GM18498 (cell line): ENCODE data around the gene IRGQ.
A peak's percentile ranks its signal among the peaks of the same experiment; 100 is the strongest.
"Not testable (repeated sequence)": the region's sequence is repeated elsewhere in the genome, so short reads cannot be mapped to it uniquely, and the experiment has no call there.

Source experiments
- ATAC-seq: cut with Tn5 transposase; IDR thresholded peaks from one replicate; pipeline ENCODE4 v1.9.1; 2021; ENCODE audit warnings: mild to moderate bottlenecking, moderate library complexity; ENCODE audit not compliant: unreplicated experiment

IRGQ gene

GRCh38 chr19:43574424-43575155, 21.3 kb downstream of the IRGQ start:
- ATAC-seq, result no peak

GRCh38 chr19:43572171-43572588, 23.8 kb downstream of the IRGQ start:
- no peak for ATAC-seq

GRCh38 chr19:43570174-43570791, 25.7 kb downstream of the IRGQ start:
- no peak for ATAC-seq

- ATAC-seq, result no peak
Observed at GRCh38 chr19:43569657-43570056, 26.3 kb downstream of the IRGQ start.

- ATAC-seq, result no peak
Observed at GRCh38 chr19:43564800-43565199, 31.1 kb downstream of the IRGQ start.

- ATAC-seq, result no peak
Observed at GRCh38 chr19:43563816-43564457, 32.0 kb downstream of the IRGQ start.

GRCh38 chr19:43562698-43563241, 33.2 kb downstream of the IRGQ start:
- peak; percentile 81 for ATAC-seq

- ATAC-seq, result no peak
Observed at GRCh38 chr19:43562226-43562697, 33.7 kb downstream of the IRGQ start.

GRCh38 chr19:43561139-43561970, 34.6 kb downstream of the IRGQ start:
- no peak for ATAC-seq

GRCh38 chr19:43560687-43561086, 35.2 kb downstream of the IRGQ start:
- ATAC-seq, result no peak

GRCh38 chr19:43555185-43555770, 40.7 kb downstream of the IRGQ start:
- ATAC-seq, result no peak

- ATAC-seq, result no peak
Observed at GRCh38 chr19:43554317-43554895, 41.5 kb downstream of the IRGQ start.

GRCh38 chr19:43553656-43554055, 42.3 kb downstream of the IRGQ start:
- no peak for ATAC-seq

GRCh38 chr19:43552616-43553015, 43.3 kb downstream of the IRGQ start:
- ATAC-seq, result no peak

GRCh38 chr19:43552198-43552450, 43.8 kb downstream of the IRGQ start:
- no peak for ATAC-seq

GRCh38 chr19:43551399-43552197, 44.3 kb downstream of the IRGQ start:
- no peak for ATAC-seq

- no peak for ATAC-seq
Observed at GRCh38 chr19:43548706-43549105, 47.2 kb downstream of the IRGQ start.

GRCh38 chr19:43547926-43548325, 48.0 kb downstream of the IRGQ start:
- not testable (repeated sequence) for ATAC-seq

GRCh38 chr19:43546581-43546980, 49.4 kb downstream of the IRGQ start:
- ATAC-seq, result no peak

- no peak for ATAC-seq
Observed at GRCh38 chr19:43545981-43546380, 50.0 kb downstream of the IRGQ start.
